Loucy (cell line): ENCODE measurements around the gene FAT1.

ENCODE experiments used
- H2AFZ ChIP-seq: fragments of 200-600 bp; sonication (generic); 2 replicates; pipeline ENCODE4 v1.6.0; 2016; ENCODE audit warnings: antibody characterized with exemption, mild to moderate bottlenecking, low read length, moderate library complexity
- H3F3A ChIP-seq: fragments of 200-600 bp; 2 replicates; pipeline ENCODE4 v1.6.0; 2016; ENCODE audit warnings: antibody characterized with exemption, low read depth, mild to moderate bottlenecking
- H3K27me3 ChIP-seq: fragments of 200-600 bp; sonication (generic); 2 replicates; pipeline ENCODE4 v1.6.1; 2014; ENCODE audit warnings: low read length, mild to moderate bottlenecking; ENCODE audit not compliant: insufficient read depth, poor library complexity, severe bottlenecking
- H3K36me3 ChIP-seq: fragments of 200-600 bp; sonication (generic); 2 replicates; pipeline ENCODE4 v1.6.1; 2016; ENCODE audit warnings: low read length; ENCODE audit not compliant: insufficient read depth
- H3K4me1 ChIP-seq: fragments of 200-600 bp; sonication (generic); 2 replicates; pipeline ENCODE4 v1.5.1; 2014; ENCODE audit warnings: low read length, mild to moderate bottlenecking; ENCODE audit not compliant: insufficient read depth, poor library complexity, severe bottlenecking
- H3K4me2 ChIP-seq: fragments of 200-600 bp; sonication (generic); 2 replicates; pipeline ENCODE4 v1.6.0; 2014; ENCODE audit warnings: antibody characterized with exemption, low read length, low read depth, mild to moderate bottlenecking; ENCODE audit not compliant: poor library complexity, severe bottlenecking
- H3K4me3 ChIP-seq: fragments of 200-600 bp; sonication (generic); 2 replicates; pipeline ENCODE4 v1.5.1; 2014; ENCODE audit warnings: low read length, mild to moderate bottlenecking, mixed read lengths; ENCODE audit not compliant: poor library complexity, severe bottlenecking
- H3K79me2 ChIP-seq: fragments of 200-600 bp; sonication (generic); 2 replicates; pipeline ENCODE4 v1.6.1; 2014; ENCODE audit warnings: low read length; ENCODE audit not compliant: insufficient read depth
- H3K9ac ChIP-seq: fragments of 200-600 bp; sonication (generic); 2 replicates; pipeline ENCODE4 v1.6.0; 2014; ENCODE audit warnings: mild to moderate bottlenecking, low read depth, low read length, moderate library complexity; ENCODE audit not compliant: poor library complexity, severe bottlenecking
- H3K9me2 ChIP-seq: fragments of 200-600 bp; sonication (generic); replicated peaks from 2 replicates; pipeline ENCODE4 v1.6.1; 2016; ENCODE audit warnings: low read depth, low read length, mixed read lengths
- H3K9me3 ChIP-seq: fragments of 200-600 bp; sonication (generic); 2 replicates; pipeline ENCODE4 v1.6.1; 2014; ENCODE audit warnings: mild to moderate bottlenecking, antibody characterized with exemption, low read length, low read depth; ENCODE audit not compliant: insufficient read depth
- H4K20me1 ChIP-seq: fragments of 200-600 bp; sonication (generic); 2 replicates; pipeline ENCODE4 v1.6.0; 2014; ENCODE audit warnings: antibody characterized with exemption, low read length, mild to moderate bottlenecking; ENCODE audit not compliant: insufficient read depth, poor library complexity, severe bottlenecking
- CTCF ChIP-seq: fragments of 200-600 bp; sonication (generic); conservative IDR thresholded peaks from 2 replicates; pipeline ENCODE4 v1.5.1; 2014; ENCODE audit warnings: mild to moderate bottlenecking, antibody characterized with exemption, low read length
- EZH2phosphoT487 ChIP-seq: fragments of 200-600 bp; IDR thresholded peaks from 2 replicates; pipeline ENCODE4 v1.6.1; 2018; ENCODE audit warnings: antibody characterized with exemption, mild to moderate bottlenecking, moderate library complexity, borderline replicate concordance

FAT1 gene

GRCh38 chr4:186749611-186750281 lies 26.1 kb upstream of the FAT1 start:
- TF ChIP-seq CTCF (no peak), EZH2phosphoT487 (no peak)
- Histone ChIP-seq H3K9ac (no peak overlapping the region), H3K9me3 (no peaks in the 10 kb centered on the region; the same call in 1 of the 2 replicates), H3K4me2 (no peak overlapping the region), H3K4me3 (no peak overlapping the region), H3K27me3 (no peaks in the 10 kb centered on the region), H2AFZ (peak overlapping the region; percentile 64), H3K79me2 (no peaks in the 10 kb centered on the region), H4K20me1 (no peaks in the 10 kb centered on the region), H3F3A (no peaks in the 10 kb centered on the region), H3K9me2 (no peaks in the 10 kb centered on the region), H3K4me1 (no peaks in the 10 kb centered on the region), H3K36me3 (no peaks in the 10 kb centered on the region)

GRCh38 chr4:186746581-186746980 lies 22.9 kb upstream of the FAT1 start:
- Histone ChIP-seq H2AFZ (no peak overlapping the region), H3K4me1 (no peaks in the 10 kb centered on the region), H3K9me2 (no peaks in the 10 kb centered on the region), H3K4me3 (no peak overlapping the region), H3K9me3 (no peaks in the 10 kb centered on the region; the same call in 1 of the 2 replicates), H3K9ac (no peak overlapping the region), H3K79me2 (no peaks in the 10 kb centered on the region), H4K20me1 (no peaks in the 10 kb centered on the region), H3K27me3 (no peaks in the 10 kb centered on the region), H3F3A (no peaks in the 10 kb centered on the region), H3K36me3 (no peaks in the 10 kb centered on the region), H3K4me2 (no peak overlapping the region)
- no peak for TF ChIP-seq CTCF
- no peak for TF ChIP-seq EZH2phosphoT487

GRCh38 chr4:186743261-186743660 lies 19.6 kb upstream of the FAT1 start:
- no peak overlapping the region for H3K4me2 ChIP-seq
- TF ChIP-seq CTCF (no peak), EZH2phosphoT487 (no peak)
- no peak overlapping the region for H3K4me3 ChIP-seq

More at GRCh38 chr4:186743261-186743660, 19.6 kb upstream of the FAT1 start:
- H3K9ac ChIP-seq = no peak overlapping the region
- no peaks in the 10 kb centered on the region for H3K9me2 ChIP-seq
- no peaks in the 10 kb centered on the region for H3K4me1 ChIP-seq
- H2AFZ ChIP-seq = no peak overlapping the region
- no peaks in the 10 kb centered on the region for H3F3A ChIP-seq
- no peaks in the 10 kb centered on the region for H3K36me3 ChIP-seq
- no peaks in the 10 kb centered on the region for H3K79me2 ChIP-seq
- H3K9me3 ChIP-seq = no peaks in the 10 kb centered on the region
- H4K20me1 ChIP-seq = no peaks in the 10 kb centered on the region
- H3K27me3 ChIP-seq = no peaks in the 10 kb centered on the region
